ENCODE data around the gene CYLD. TPM values are rescaled to one million over a fixed set of nuclear protein-coding genes. Genes with fewer than 3 reads are reported as not detected.

CYLD gene
- total and polyA plus RNA-seq, 2 donors (not counting 3 experiments of a cell fraction or from before 2014, with no cell fraction given): 7.4 to 21.5 TPM

- Histone ChIP-seq H3K9me1 (replicated peaks; ENCODE audit: control insufficient read depth, extremely low read depth, insufficient read depth, low read length) (no peaks in the 10 kb centered on the region), H3K27me3 (ENCODE audit: control insufficient read depth in 2 of 2, insufficient read depth in 2 of 2, low read length in 2 of 2) (no peaks in the 10 kb centered on the region), H3K9me3 (replicated peaks; ENCODE audit: control insufficient read depth, insufficient read depth, low read length) (no peaks in the 10 kb centered on the region), H3K4me2 (ENCODE audit: insufficient read depth, low read length) (no peak overlapping the region), H2AFZ (ENCODE audit: low read depth, low read length) (no peak overlapping the region), H3K4me3 (replicated peaks in 1 of 3; ENCODE audit: insufficient read depth in 1 of 3, low read depth in 1 of 3, low read length in 3 of 3) (no peak overlapping the region), H3K27ac (ENCODE audit: insufficient read depth, low read depth, low read length) (no peak overlapping the region), H4K20me1 (replicated peaks; ENCODE audit: control insufficient read depth, extremely low read depth, insufficient read depth, low read length) (no peaks in the 10 kb centered on the region), H3K36me3 (ENCODE audit: control insufficient read depth in 2 of 2, extremely low read depth in 1 of 2, insufficient read depth in 2 of 2, low read length in 2 of 2) (peaks cover 0 to 3% of the 10 kb centered on the region in 2 experiments), H3K4me1 (ENCODE audit: control insufficient read depth, extremely low read depth, insufficient read depth, low read length) (no peaks in the 10 kb centered on the region), H3K9ac (replicated peaks; ENCODE audit: extremely low read depth, insufficient read depth, low read length) (no peak overlapping the region), H3K79me2 (ENCODE audit: control insufficient read depth, insufficient read depth, low read length) (no peaks in the 10 kb centered on the region)
- no peak for TF ChIP-seq MAX (IDR thresholded peaks at IDR 0.05; ENCODE audit: insufficient read depth, insufficient read length)
- no peak for TF ChIP-seq GATA2 (IDR thresholded peaks at IDR 0.05; ENCODE audit: insufficient read depth, insufficient read length, low read depth, low read length)
- TF ChIP-seq JUN (IDR thresholded peaks at IDR 0.05; ENCODE audit: borderline replicate concordance, insufficient read depth, insufficient read length, low read depth): no peak
- no peak for TF ChIP-seq POLR2A (IDR thresholded peaks at IDR 0.05; ENCODE audit: low read depth, low read length)
- TF ChIP-seq POLR2AphosphoS5 (IDR thresholded peaks at IDR 0.05; ENCODE audit: insufficient read depth, low read depth, low read length): no peak
- TF ChIP-seq FOS (IDR thresholded peaks at IDR 0.05; ENCODE audit: borderline replicate concordance, insufficient read depth, low read length): no peak
- TF ChIP-seq CTCF (IDR thresholded peaks at IDR 0.05; ENCODE audit: extremely low read depth in 1 of 2, insufficient read depth in 1 of 2, low read depth in 1 of 2, low read length in 2 of 2): no peak
- TF ChIP-seq MYC (IDR thresholded peaks at IDR 0.05; ENCODE audit: low read depth, low read length): no peak
- TF ChIP-seq EZH2 (IDR thresholded peaks at IDR 0.05; ENCODE audit: borderline replicate concordance, low read depth, low read length, severe bottlenecking): no peak
- intact Hi-C loops (cut with micrococcal nuclease): no loop called here
- POLR2A ChIA-PET: no interaction called here
- no TSS peak for BruUV-seq (replicated peaks)
- dilution Hi-C loops (cut with MboI; ENCODE audit: extremely low pct_ligation_motif_present, low sequenced_read_pairs): no loop called here
- FAIRE-seq (no peak), DNase-seq (ENCODE audit: low read depth, low spot score) (no peak)
- CTCF ChIA-PET: interaction anchor here (1.1 kb wide), 1 partner anchor 55 kb away, joined by 5 read pairs; no protein-coding TSS in a partner anchor
Measured at GRCh38 chr16:50751528-50751927, 9.6 kb downstream of the CYLD start.

Measured in endothelial cell of umbilical vein (primary cell).